Left lung (tissue), 10 donors: ENCODE measurements around the gene TOMM40. TPM values are rescaled to one million over a fixed set of nuclear protein-coding genes. Genes with fewer than 3 reads are reported as not detected.
"Not testable (repeated sequence)": the region's sequence is repeated elsewhere in the genome, so short reads cannot be mapped to it uniquely, and the experiment has no call there.

Experiments
- ATAC-seq: fragments of 200-7000 bp; cut with Tn5 transposase; one replicate; pipeline ENCODE4 v1.9.1; 2020; ENCODE audit warnings: moderate library complexity
- DNase-seq, 4 donors: peaks; one replicate each; pipeline ENCODE4 v3.0.0-alpha.2; 2013 to 2020
- H3K27ac ChIP-seq, 2 donors: fragments of 200-600 bp; sonication (generic) in 1 of 2; one replicate each; pipeline versions ENCODE4 v1.5.0 to v1.8.0; 2020 to 2021
- H3K27me3 ChIP-seq, 2 donors: fragments of 200-600 bp; sonication (generic) in 1 of 2; one replicate each; pipeline versions ENCODE4 v1.5.0 to v1.8.0; 2020 to 2021
- H3K36me3 ChIP-seq, 2 donors: fragments of 200-600 bp; sonication (generic) in 1 of 2; one replicate each; pipeline versions ENCODE4 v1.5.0 to v1.8.0; 2020 to 2021
- H3K4me1 ChIP-seq, 2 donors: fragments of 200-600 bp; one replicate each; pipeline ENCODE4 v1.8.0; 2021
- H3K4me3 ChIP-seq, 2 donors: fragments of 200-600 bp; sonication (generic) in 1 of 2; one replicate each; pipeline versions ENCODE4 v1.5.0 to v1.8.0; 2020 to 2021; ENCODE audit warnings: mild to moderate bottlenecking in 1 of 2
- H3K9me3 ChIP-seq, 2 donors: fragments of 200-600 bp; sonication (generic) in 1 of 2; one replicate each; pipeline versions ENCODE4 v1.5.0 to v1.8.0; 2020 to 2021
- intact Hi-C, 2 donors: fragments of 100-400 bp; cut with DNase I; formaldehyde crosslinking; loops; one replicate each; pipeline versions ENCODE4 v1.11.2 to v1.14.2; 2022
- polyA plus RNA-seq, 6 donors: library from polyadenylated mRNA; unstranded; fragments of 120-200 nt; gene quantifications; one replicate each; pipeline ENCODE4 v1.2.1, GENCODE V29; 2013; ENCODE audit not compliant: insufficient read length in 6 of 6
- total RNA-seq, 2 donors: library from RNA; stranded (reverse); fragmentation: NEBNext Ultra II Directional; extraction: Animal tissue kit (Norgen Biotek cat#: 25700); gene quantifications; one replicate each; pipeline ENCODE4 v1.2.1, GENCODE V29; 2021
- TF ChIP-seq, protein P1 (sequence below), 2 donors: fragments of 200-600 bp; sonication (generic) in 1 of 2; IDR thresholded peaks; one replicate each; pipeline versions ENCODE4 v1.5.0 to v1.8.0; 2021; ENCODE audit warnings: antibody characterized with exemption in 2 of 2
- donor health status: DM: no; HTN: yes; CAD: no.
- donor health status: DM: no; HTN: no; CAD: no.

Gene TOMM40
- total and polyA plus RNA-seq, 8 donors: 28.8 to 79.9 (median 40.9) TPM

DNA sequence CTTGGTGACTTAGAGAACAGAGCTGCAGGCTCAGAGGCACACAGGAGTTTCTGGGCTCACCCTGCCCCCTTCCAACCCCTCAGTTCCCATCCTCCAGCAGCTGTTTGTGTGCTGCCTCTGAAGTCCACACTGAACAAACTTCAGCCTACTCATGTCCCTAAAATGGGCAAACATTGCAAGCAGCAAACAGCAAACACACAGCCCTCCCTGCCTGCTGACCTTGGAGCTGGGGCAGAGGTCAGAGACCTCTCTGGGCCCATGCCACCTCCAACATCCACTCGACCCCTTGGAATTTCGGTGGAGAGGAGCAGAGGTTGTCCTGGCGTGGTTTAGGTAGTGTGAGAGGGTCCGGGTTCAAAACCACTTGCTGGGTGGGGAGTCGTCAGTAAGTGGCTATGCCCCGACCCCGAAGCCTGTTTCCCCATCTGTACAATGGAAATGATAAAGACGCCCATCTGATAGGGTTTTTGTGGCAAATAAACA is 33.2 kb downstream of the TOMM40 start:
- peak overlapping the region in 1 of 2 donors; percentile 39 for H3K27ac ChIP-seq
- intact Hi-C loops: no loop called here
- H3K4me1 ChIP-seq: peaks cover 4 to 29% of the 10 kb centered on the region in 2 donors

DNA sequence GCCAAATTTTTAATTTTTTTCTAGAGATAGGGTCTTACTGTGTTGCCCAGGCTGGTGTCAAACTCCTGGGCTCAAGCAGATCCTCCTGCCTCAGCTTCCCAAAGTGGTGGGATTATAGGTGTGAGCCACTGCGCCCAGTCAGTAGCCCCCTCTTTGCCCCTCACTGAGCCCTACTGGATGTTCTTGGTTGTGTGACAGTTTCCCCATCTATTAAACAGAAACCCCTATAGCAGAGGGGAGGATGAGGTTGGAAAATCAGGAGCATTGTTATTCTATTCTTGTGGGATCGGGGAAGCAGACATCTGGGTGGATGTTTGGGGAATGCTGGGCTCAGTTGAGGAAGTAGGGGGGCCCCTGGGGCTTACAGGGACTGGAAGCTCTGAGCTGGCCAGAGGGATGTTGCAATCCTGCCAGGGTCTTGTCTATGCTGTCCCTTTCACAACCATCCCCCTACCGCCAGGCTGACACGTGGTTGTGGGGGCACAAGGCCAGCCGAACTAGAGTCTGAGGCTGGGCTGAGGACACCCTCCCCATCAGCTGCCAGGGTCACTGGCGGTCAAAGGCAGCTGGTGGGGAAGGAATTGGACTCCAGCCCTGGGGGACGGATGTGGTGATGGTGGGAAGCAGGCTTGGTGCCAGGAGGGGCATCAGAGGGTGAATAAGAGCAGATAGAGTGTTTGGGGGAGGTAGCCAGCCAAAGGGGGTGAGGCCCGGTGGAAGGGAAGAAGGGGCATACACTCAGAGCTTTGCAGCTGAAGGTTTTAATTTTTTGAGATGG is 34.2 kb downstream of the TOMM40 start:
- H3K4me1 ChIP-seq: peaks cover 4 to 29% of the 10 kb centered on the region in 2 donors
- no peaks in the 10 kb centered on the region for H3K27me3 ChIP-seq
- H3K27ac ChIP-seq: peak overlapping the region in 1 of 2 donors; percentile 39
- no peaks in the 10 kb centered on the region for H3K9me3 ChIP-seq
- no peak overlapping the region for H3K4me3 ChIP-seq
- no peaks in the 10 kb centered on the region for H3K36me3 ChIP-seq
- TF ChIP-seq, protein P1, sequence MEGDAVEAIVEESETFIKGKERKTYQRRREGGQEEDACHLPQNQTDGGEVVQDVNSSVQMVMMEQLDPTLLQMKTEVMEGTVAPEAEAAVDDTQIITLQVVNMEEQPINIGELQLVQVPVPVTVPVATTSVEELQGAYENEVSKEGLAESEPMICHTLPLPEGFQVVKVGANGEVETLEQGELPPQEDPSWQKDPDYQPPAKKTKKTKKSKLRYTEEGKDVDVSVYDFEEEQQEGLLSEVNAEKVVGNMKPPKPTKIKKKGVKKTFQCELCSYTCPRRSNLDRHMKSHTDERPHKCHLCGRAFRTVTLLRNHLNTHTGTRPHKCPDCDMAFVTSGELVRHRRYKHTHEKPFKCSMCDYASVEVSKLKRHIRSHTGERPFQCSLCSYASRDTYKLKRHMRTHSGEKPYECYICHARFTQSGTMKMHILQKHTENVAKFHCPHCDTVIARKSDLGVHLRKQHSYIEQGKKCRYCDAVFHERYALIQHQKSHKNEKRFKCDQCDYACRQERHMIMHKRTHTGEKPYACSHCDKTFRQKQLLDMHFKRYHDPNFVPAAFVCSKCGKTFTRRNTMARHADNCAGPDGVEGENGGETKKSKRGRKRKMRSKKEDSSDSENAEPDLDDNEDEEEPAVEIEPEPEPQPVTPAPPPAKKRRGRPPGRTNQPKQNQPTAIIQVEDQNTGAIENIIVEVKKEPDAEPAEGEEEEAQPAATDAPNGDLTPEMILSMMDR (IDR thresholded peaks at IDR 0.05): no peak
- peak; percentile 65 for ATAC-seq
- peak; percentile 72 to 90 (median 87) for DNase-seq
- intact Hi-C loops: no loop called here

More for the DNA sequence above, 33.2 kb downstream of the TOMM40 start:
- Histone ChIP-seq H3K4me3 (no peak overlapping the region), H3K27me3 (no peaks in the 10 kb centered on the region), H3K9me3 (no peaks in the 10 kb centered on the region), H3K36me3 (no peaks in the 10 kb centered on the region)
- ATAC-seq: no peak
- no peak for DNase-seq
- TF ChIP-seq, protein P1 (IDR thresholded peaks at IDR 0.05): no peak

DNA sequence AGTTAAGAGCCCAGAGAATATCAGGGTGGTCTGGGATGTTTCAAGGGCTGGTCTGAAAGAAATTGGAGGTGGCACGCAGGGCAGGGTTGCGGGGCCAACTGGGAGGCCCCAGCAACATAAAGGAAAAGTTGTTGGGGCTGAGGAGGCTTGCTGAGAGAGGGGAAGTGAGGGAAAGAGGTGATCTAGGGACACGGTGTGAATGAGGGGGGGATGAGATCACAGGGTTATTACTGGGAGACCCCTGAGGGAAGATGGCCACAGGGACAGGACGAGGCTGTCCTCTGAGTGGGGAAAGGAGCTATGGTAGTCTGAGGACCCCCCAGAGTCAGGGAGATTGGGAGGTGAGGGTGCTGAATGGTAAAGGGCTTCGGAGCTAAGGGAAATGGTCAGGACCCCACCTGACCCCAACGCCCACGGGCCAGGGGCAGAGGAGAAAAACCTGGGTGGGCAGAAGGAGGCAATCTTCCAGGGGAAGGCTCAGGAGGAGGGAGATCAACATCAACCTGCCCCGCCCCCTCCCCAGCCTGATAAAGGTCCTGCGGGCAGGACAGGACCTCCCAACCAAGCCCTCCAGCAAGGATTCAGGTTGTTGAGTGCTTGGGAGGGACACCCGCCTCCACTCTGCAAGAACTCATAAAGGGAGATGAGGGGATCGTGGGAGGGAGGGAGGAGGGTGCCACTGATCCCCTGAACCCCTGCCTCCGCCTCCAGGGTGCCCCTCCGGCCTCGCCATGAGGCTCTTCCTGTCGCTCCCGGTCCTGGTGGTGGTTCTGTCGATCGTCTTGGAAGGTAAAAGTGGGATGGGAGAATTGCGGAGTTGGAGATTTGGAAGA is 35.4 kb downstream of the TOMM40 start:
- H3K27me3 ChIP-seq, DNase-seq, intact Hi-C loops, H3K36me3 ChIP-seq, H3K4me3 ChIP-seq, H3K9me3 ChIP-seq: not testable (repeated sequence)
- H3K4me1 ChIP-seq: peaks cover 4 to 29% of the 10 kb centered on the region in 2 donors
- ATAC-seq: peak; percentile 10
- peak overlapping the region in 1 of 2 donors; percentile 19 for H3K27ac ChIP-seq

DNA sequence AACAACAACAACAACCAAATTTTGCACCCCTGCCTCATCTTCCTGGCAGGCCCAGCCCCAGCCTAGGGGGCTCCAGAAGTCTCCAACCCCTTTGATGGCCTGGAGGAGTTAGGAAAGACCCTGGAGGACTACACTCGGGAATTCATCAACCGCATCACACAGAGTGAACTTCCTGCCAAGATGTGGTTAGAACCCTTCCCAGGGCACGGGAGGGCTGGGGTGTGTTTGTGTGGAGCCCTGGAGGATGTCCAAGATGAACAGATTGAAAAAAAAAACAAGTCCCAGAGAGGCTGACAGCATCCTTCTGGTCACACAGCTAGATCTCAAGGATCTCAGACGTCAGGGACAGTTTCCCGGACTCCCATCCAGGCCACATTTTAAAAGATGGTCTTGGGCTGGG is 36.7 kb downstream of the TOMM40 start:
- DNase-seq (no peak), ATAC-seq (peak; percentile 17)
- Histone ChIP-seq H3K27ac (no peak overlapping the region), H3K9me3 (no peaks in the 10 kb centered on the region), H3K4me1 (peaks cover 4 to 29% of the 10 kb centered on the region in 2 donors), H3K36me3 (no peaks in the 10 kb centered on the region), H3K4me3 (no peak overlapping the region), H3K27me3 (no peaks in the 10 kb centered on the region)
- TF ChIP-seq, protein P1 (IDR thresholded peaks at IDR 0.05): no peak
- intact Hi-C loops: no loop called here

DNA sequence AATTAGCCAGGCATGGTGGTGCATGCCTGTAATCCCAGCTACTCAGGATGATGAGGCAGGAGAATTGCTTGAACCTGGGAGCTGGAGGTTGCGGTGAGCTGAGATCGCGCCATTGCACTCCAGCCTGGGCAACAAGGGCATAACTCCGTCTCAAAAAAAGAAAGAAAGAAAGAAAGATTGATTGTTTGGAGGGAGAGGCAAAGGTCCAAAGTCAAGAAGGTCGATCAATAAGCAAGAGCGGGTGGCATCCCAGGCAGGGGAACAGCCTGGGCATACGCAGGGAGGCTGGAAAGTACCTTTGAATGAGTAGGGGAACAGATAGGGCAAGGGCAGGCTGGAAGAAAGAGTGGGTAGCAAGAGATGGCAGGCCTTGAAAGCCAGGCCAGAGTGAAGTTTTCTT is 39.0 kb downstream of the TOMM40 start:
- Histone ChIP-seq H3K36me3 (no peaks in the 10 kb centered on the region), H3K27ac (no peak overlapping the region), H3K27me3 (no peaks in the 10 kb centered on the region), H3K4me1 (peaks cover 4 to 22% of the 10 kb centered on the region in 2 donors), H3K4me3 (no peak overlapping the region), H3K9me3 (no peaks in the 10 kb centered on the region)
- intact Hi-C loops: no loop called here
- ATAC-seq (no peak), DNase-seq (no peak)
- TF ChIP-seq, protein P1 (IDR thresholded peaks at IDR 0.05): no peak
